Prostate gland (tissue), 2 donors: Measurements from ENCODE around the gene PURB.

Source experiments
- POLR2AphosphoS5 ChIP-seq: sonication (generic); formaldehyde crosslinking; IDR thresholded peaks from one replicate; pipeline ENCODE4 v1.6.1; 2017; ENCODE audit warnings: antibody characterized with exemption
- TF ChIP-seq, protein P1 (sequence below), 4 experiments: fragments of 200-600 bp in 2 of 4; fragments of 450-650 bp in 2 of 4; sonication (generic) in 2 of 4; IDR thresholded peaks; 1 replicate in 3 of 4; 2 replicates in 1 of 4; pipeline ENCODE4 v1.5.1; 2016 to 2019; ENCODE audit warnings: antibody characterized with exemption in 4 of 4, mild to moderate bottlenecking in 2 of 4, moderate library complexity in 2 of 4

DNA sequence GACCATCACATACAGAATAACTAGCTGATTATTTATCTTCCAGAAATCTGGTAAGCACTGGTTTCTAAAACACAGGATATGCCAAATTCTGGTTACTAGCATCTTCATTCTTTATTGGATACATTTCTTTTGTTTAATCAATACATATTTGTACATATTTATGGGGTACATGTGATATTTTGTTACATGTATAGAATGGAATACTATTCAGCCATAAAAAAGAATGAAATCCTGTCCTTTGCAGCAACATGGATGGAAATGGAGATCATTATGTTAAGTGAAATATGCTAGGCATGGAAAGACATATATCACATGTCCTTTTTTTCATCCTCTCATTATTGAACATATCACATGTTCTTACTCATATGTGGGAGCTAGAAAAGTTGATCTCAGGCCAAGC, 32.7 kb upstream of the PURB start:
- TF ChIP-seq, protein P1, sequence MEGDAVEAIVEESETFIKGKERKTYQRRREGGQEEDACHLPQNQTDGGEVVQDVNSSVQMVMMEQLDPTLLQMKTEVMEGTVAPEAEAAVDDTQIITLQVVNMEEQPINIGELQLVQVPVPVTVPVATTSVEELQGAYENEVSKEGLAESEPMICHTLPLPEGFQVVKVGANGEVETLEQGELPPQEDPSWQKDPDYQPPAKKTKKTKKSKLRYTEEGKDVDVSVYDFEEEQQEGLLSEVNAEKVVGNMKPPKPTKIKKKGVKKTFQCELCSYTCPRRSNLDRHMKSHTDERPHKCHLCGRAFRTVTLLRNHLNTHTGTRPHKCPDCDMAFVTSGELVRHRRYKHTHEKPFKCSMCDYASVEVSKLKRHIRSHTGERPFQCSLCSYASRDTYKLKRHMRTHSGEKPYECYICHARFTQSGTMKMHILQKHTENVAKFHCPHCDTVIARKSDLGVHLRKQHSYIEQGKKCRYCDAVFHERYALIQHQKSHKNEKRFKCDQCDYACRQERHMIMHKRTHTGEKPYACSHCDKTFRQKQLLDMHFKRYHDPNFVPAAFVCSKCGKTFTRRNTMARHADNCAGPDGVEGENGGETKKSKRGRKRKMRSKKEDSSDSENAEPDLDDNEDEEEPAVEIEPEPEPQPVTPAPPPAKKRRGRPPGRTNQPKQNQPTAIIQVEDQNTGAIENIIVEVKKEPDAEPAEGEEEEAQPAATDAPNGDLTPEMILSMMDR (IDR thresholded peaks at IDR 0.05), result no peak
- no peak for TF ChIP-seq POLR2AphosphoS5
